ENCODE results near the gene PLXNA3.

Gene PLXNA3

GRCh38 chrX:154515966-154516655 lies 58.0 kb downstream of the PLXNA3 start, which contains the start of gene FAM3A:
Gene FAM3A (minus strand): TSS chrX:154516232. CDS start chrX:154515772, 460 bp downstream.
- H3K9ac ChIP-seq (ENCODE audit: low read length in 5 of 5) = peak within 1 kb of the TSS; percentile 26 to 80 (median 76)
- H3K9me3 ChIP-seq (ENCODE audit: control insufficient read depth in 5 of 5, low read length in 5 of 5) = no peaks in the 10 kb centered on the region
- H3K4me1 ChIP-seq (ENCODE audit: control insufficient read depth in 5 of 5, insufficient read depth in 5 of 5, low read length in 5 of 5) = peaks cover 0 to 25% (median 21%) of the 10 kb centered on the region in 5 donors
- H3K4me3 ChIP-seq (ENCODE audit: low read depth in 1 of 5, low read length in 5 of 5) = peak within 1 kb of the TSS; percentile 63 to 82 (median 66)
- peaks cover 0 to 12% (median 2%) of the 10 kb centered on the region in 5 donors for H3K27me3 ChIP-seq (ENCODE audit: control insufficient read depth in 5 of 5, insufficient read depth in 4 of 5, low read length in 5 of 5)
- peak within 1 kb of the TSS; percentile 86 for H3K27ac ChIP-seq (ENCODE audit: low read depth, low read length)
- no peaks in the 10 kb centered on the region for H3K36me3 ChIP-seq (ENCODE audit: control insufficient read depth in 5 of 5, insufficient read depth in 5 of 5, low read length in 5 of 5)

GRCh38 chrX:154516656-154517100 lies 58.6 kb downstream of the PLXNA3 start:
- peak overlapping the region; percentile 35 to 82 (median 64) for H3K4me3 ChIP-seq (ENCODE audit: low read depth in 1 of 5, low read length in 5 of 5)
- H3K9me3 ChIP-seq (ENCODE audit: control insufficient read depth in 5 of 5, low read length in 5 of 5) = no peaks in the 10 kb centered on the region
- H3K4me1 ChIP-seq (ENCODE audit: control insufficient read depth in 5 of 5, insufficient read depth in 5 of 5, low read length in 5 of 5) = peaks cover 0 to 25% (median 21%) of the 10 kb centered on the region in 5 donors
- peak overlapping the region; percentile 86 for H3K27ac ChIP-seq (ENCODE audit: low read depth, low read length)
- no peaks in the 10 kb centered on the region for H3K36me3 ChIP-seq (ENCODE audit: control insufficient read depth in 5 of 5, insufficient read depth in 5 of 5, low read length in 5 of 5)
- peak overlapping the region in 4 of 5 donors; percentile 26 to 77 (median 56) for H3K9ac ChIP-seq (ENCODE audit: low read length in 5 of 5)
- H3K27me3 ChIP-seq (ENCODE audit: control insufficient read depth in 5 of 5, insufficient read depth in 4 of 5, low read length in 5 of 5) = peaks cover 0 to 12% (median 2%) of the 10 kb centered on the region in 5 donors

- H3K36me3 ChIP-seq (ENCODE audit: control insufficient read depth in 5 of 5, insufficient read depth in 5 of 5, low read length in 5 of 5) = no peaks in the 10 kb centered on the region
- peaks cover 0 to 12% (median 0%) of the 10 kb centered on the region in 5 donors for H3K27me3 ChIP-seq (ENCODE audit: control insufficient read depth in 5 of 5, insufficient read depth in 4 of 5, low read length in 5 of 5)
- H3K4me1 ChIP-seq (ENCODE audit: control insufficient read depth in 5 of 5, insufficient read depth in 5 of 5, low read length in 5 of 5) = peaks cover 0 to 25% (median 21%) of the 10 kb centered on the region in 5 donors
- H3K9me3 ChIP-seq (ENCODE audit: control insufficient read depth in 5 of 5, low read length in 5 of 5) = no peaks in the 10 kb centered on the region
- peak overlapping the region; percentile 86 for H3K27ac ChIP-seq (ENCODE audit: low read depth, low read length)
- peak overlapping the region in 4 of 5 donors; percentile 35 to 69 (median 62) for H3K4me3 ChIP-seq (ENCODE audit: low read depth in 1 of 5, low read length in 5 of 5)
- H3K9ac ChIP-seq (ENCODE audit: low read length in 5 of 5) = peak overlapping the region in 2 of 5 donors; percentile 26
Observed at GRCh38 chrX:154517101-154517781, 59.2 kb downstream of the PLXNA3 start.

- H3K27me3 ChIP-seq (ENCODE audit: control insufficient read depth in 5 of 5, insufficient read depth in 4 of 5, low read length in 5 of 5) = peaks cover 0 to 12% (median 0%) of the 10 kb centered on the region in 5 donors
- no peak overlapping the region for H3K27ac ChIP-seq (ENCODE audit: low read depth, low read length)
- H3K4me1 ChIP-seq (ENCODE audit: control insufficient read depth in 5 of 5, insufficient read depth in 5 of 5, low read length in 5 of 5) = peaks cover 0 to 25% (median 21%) of the 10 kb centered on the region in 5 donors
- H3K4me3 ChIP-seq (ENCODE audit: low read depth in 1 of 5, low read length in 5 of 5) = no peak overlapping the region
- no peak overlapping the region for H3K9ac ChIP-seq (ENCODE audit: low read length in 5 of 5)
- no peaks in the 10 kb centered on the region for H3K36me3 ChIP-seq (ENCODE audit: control insufficient read depth in 5 of 5, insufficient read depth in 5 of 5, low read length in 5 of 5)
- H3K9me3 ChIP-seq (ENCODE audit: control insufficient read depth in 5 of 5, low read length in 5 of 5) = no peaks in the 10 kb centered on the region
Observed at GRCh38 chrX:154519389-154519788, 61.3 kb downstream of the PLXNA3 start.

DNA sequence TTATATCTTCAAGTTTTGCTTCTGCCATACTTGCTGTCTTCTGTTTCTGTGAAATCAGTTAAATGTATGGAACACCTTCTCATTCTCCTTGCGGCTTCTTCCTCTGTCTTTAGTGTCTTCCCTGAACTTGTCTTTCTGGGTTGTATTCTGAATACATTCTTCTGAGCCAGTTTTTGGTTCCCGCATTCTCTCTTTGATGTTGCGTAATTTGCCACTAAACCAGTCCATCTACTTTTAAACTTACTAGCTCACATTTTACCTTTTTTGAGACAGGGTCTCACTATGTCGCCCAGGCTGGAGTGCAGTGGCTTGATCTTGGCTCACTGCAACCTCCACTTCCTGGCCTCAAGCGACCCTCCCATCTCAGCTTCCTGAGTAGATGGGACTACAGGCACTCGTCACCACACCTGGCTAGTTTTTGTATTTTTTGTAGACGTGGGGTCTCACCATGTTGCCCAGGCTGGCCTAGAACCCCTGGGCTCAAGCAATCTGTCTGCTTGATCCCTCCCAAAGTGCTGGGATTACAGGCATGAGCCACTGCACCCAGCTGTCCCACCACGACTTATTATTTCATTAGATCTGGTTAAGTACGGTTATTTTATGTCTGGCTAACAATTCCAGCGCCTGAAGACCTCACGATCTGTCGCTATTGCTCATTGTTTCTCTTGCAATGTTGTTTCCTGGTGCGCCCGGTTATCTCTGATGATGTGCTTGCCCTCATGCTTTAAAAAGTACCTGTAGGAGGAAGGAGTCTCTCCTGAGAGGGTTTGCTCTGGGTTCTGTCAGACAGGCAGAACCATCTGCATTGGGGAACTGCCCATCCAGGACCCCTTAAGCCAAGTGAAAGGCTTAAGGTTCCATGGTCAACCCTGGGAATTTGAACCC lies 67.8 kb downstream of the PLXNA3 start:
- no peak overlapping the region for H3K27ac ChIP-seq (ENCODE audit: low read depth, low read length)
- H3K36me3 ChIP-seq (ENCODE audit: control insufficient read depth in 5 of 5, insufficient read depth in 5 of 5, low read length in 5 of 5) = peaks cover 0 to 1% (median 0%) of the 10 kb centered on the region in 5 donors
- H3K27me3 ChIP-seq (ENCODE audit: control insufficient read depth in 5 of 5, insufficient read depth in 4 of 5, low read length in 5 of 5) = peaks cover 0 to 8% (median 6%) of the 10 kb centered on the region in 5 donors
- H3K9me3 ChIP-seq (ENCODE audit: control insufficient read depth in 5 of 5, low read length in 5 of 5) = no peaks in the 10 kb centered on the region
- H3K4me1 ChIP-seq (ENCODE audit: control insufficient read depth in 5 of 5, insufficient read depth in 5 of 5, low read length in 5 of 5) = peaks cover 1 to 10% (median 5%) of the 10 kb centered on the region in 5 donors
- no peak overlapping the region for H3K9ac ChIP-seq (ENCODE audit: low read length in 5 of 5)
- no peak overlapping the region for H3K4me3 ChIP-seq (ENCODE audit: low read depth in 1 of 5, low read length in 5 of 5)

DNA sequence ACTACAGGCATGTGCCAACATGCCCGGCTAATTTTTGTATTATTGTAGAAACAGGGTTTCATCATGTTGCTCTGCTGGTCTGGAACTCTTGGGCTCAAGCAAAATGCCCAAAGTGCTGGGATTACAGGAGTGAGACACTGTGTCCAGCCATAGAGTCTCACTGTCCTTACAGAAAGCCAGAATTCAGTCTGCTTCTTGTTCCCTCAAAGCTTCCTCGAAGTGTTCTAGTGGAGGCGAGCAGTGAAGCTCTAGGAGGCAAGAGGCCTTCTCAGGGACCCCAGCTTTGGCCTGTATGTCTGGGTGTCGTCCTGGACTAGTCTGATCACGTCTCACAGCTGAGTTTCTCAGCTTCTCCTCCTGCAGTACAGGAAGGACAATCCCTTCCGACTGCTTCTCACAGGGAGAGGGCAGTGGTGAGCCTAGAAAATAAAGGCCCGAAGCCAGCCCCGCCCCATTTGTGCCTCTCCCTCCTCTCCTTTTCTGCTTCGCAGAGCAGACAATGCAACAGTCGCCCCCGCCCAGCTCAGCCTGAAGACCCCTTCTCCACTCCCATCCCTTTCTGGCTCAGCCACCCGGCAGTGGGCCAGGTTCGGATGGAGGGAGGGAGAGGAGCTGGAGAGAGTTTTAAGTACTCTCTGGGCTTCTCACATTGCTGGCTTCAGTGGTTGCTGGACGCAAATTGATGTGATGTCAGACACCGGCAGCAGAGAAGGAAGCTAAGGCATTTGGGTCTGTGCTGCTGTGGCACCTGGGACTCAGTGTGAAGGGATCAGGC lies 69.0 kb downstream of the PLXNA3 start:
- peak overlapping the region; percentile 27 for H3K27ac ChIP-seq (ENCODE audit: low read depth, low read length)
- peaks cover 0 to 8% (median under 1%) of the 10 kb centered on the region in 5 donors for H3K36me3 ChIP-seq (ENCODE audit: control insufficient read depth in 5 of 5, insufficient read depth in 5 of 5, low read length in 5 of 5)
- H3K27me3 ChIP-seq (ENCODE audit: control insufficient read depth in 5 of 5, insufficient read depth in 4 of 5, low read length in 5 of 5) = peaks cover 0 to 8% (median 6%) of the 10 kb centered on the region in 5 donors
- H3K4me1 ChIP-seq (ENCODE audit: control insufficient read depth in 5 of 5, insufficient read depth in 5 of 5, low read length in 5 of 5) = peaks cover 1 to 10% (median 5%) of the 10 kb centered on the region in 5 donors
- H3K4me3 ChIP-seq (ENCODE audit: low read depth in 1 of 5, low read length in 5 of 5) = peak overlapping the region in 4 of 5 donors; percentile 42 to 69 (median 46)
- H3K9ac ChIP-seq (ENCODE audit: low read length in 5 of 5) = peak overlapping the region; percentile 21 to 65 (median 48)
- H3K9me3 ChIP-seq (ENCODE audit: control insufficient read depth in 5 of 5, low read length in 5 of 5) = no peaks in the 10 kb centered on the region

Measured in subcutaneous abdominal adipose tissue (tissue), 5 donors.